ENCODE results near the gene HSP90AB1. TPM values are rescaled to one million over a fixed set of nuclear protein-coding genes. Genes with fewer than 3 reads are reported as not detected.
A peak's percentile ranks its signal among the peaks of the same experiment; 100 is the strongest.

Gene HSP90AB1
- total RNA-seq, 2 experiments from 2014 or later = 1,951 to 2,044 TPM

- Mint-ChIP-seq H3K36me3 (ENCODE audit: low read depth) (no peaks in the 10 kb centered on the region), H3K4me3 (no peak overlapping the region), H3K9me3 (no peaks in the 10 kb centered on the region), H3K27ac (no peak overlapping the region), H3K27me3 (ENCODE audit: low read depth) (peaks cover 60% of the 10 kb centered on the region), H3K4me1 (ENCODE audit: low read depth) (peaks cover 1% of the 10 kb centered on the region)
- intact Hi-C loops (cut with micrococcal nuclease) = no loop called here
- CTCF ChIA-PET = interaction anchor here (0.7 to 2.1 kb wide), 5 partner anchors 9 to 350 kb away, joined by 3 to 9 read pairs (median 3); partner anchors contain the start of gene AARS2
- DNase-seq = peak; percentile 18
Measured at GRCh38 chr6:44275749-44276648, 29.1 kb downstream of the HSP90AB1 start.

GRCh38 chr6:44276667-44277640 is 30.1 kb downstream of the HSP90AB1 start:
- H3K27me3 Mint-ChIP-seq (ENCODE audit: low read depth) = peaks cover 53% of the 10 kb centered on the region
- no peak for DNase-seq
- no peak overlapping the region for H3K27ac Mint-ChIP-seq
- CTCF ChIA-PET = interaction anchor here (3.3 kb wide), 1 partner anchor 9 kb away, joined by 20 read pairs; no protein-coding TSS in a partner anchor
- no peak overlapping the region for H3K4me3 Mint-ChIP-seq
- intact Hi-C loops (cut with micrococcal nuclease) = no loop called here
- no peaks in the 10 kb centered on the region for H3K36me3 Mint-ChIP-seq (ENCODE audit: low read depth)
- no peaks in the 10 kb centered on the region for H3K4me1 Mint-ChIP-seq (ENCODE audit: low read depth)
- H3K9me3 Mint-ChIP-seq = no peaks in the 10 kb centered on the region

GRCh38 chr6:44277763-44278162 is 30.9 kb downstream of the HSP90AB1 start:
- DNase-seq = no peak
- Mint-ChIP-seq H3K36me3 (ENCODE audit: low read depth) (no peaks in the 10 kb centered on the region), H3K9me3 (no peaks in the 10 kb centered on the region), H3K4me1 (ENCODE audit: low read depth) (no peaks in the 10 kb centered on the region), H3K27me3 (ENCODE audit: low read depth) (peaks cover 49% of the 10 kb centered on the region), H3K4me3 (no peak overlapping the region), H3K27ac (no peak overlapping the region)
- CTCF ChIA-PET = interaction anchor here (3.3 kb wide), 1 partner anchor 10 kb away, joined by 20 read pairs; no protein-coding TSS in a partner anchor
- intact Hi-C loops (cut with micrococcal nuclease) = no loop called here

GRCh38 chr6:44278315-44278714 is 31.4 kb downstream of the HSP90AB1 start:
- CTCF ChIA-PET = interaction anchor here (3.3 kb wide), 1 partner anchor 10 kb away, joined by 20 read pairs; no protein-coding TSS in a partner anchor
- Mint-ChIP-seq H3K4me1 (ENCODE audit: low read depth) (no peaks in the 10 kb centered on the region), H3K36me3 (ENCODE audit: low read depth) (no peaks in the 10 kb centered on the region), H3K27ac (no peak overlapping the region), H3K9me3 (no peaks in the 10 kb centered on the region), H3K4me3 (no peak overlapping the region), H3K27me3 (ENCODE audit: low read depth) (peaks cover 44% of the 10 kb centered on the region)
- intact Hi-C loops (cut with micrococcal nuclease) = no loop called here
- no peak for DNase-seq

- H3K27me3 Mint-ChIP-seq (ENCODE audit: low read depth) = peaks cover 46% of the 10 kb centered on the region
- no peaks in the 10 kb centered on the region for H3K36me3 Mint-ChIP-seq (ENCODE audit: low read depth)
- intact Hi-C loops (cut with micrococcal nuclease) = no loop called here
- H3K27ac Mint-ChIP-seq = no peak overlapping the region
- no peaks in the 10 kb centered on the region for H3K9me3 Mint-ChIP-seq
- no peak for DNase-seq
- no peaks in the 10 kb centered on the region for H3K4me1 Mint-ChIP-seq (ENCODE audit: low read depth)
- CTCF ChIA-PET = interaction anchor here (3.3 kb wide), 1 partner anchor 11 kb away, joined by 20 read pairs; no protein-coding TSS in a partner anchor
- H3K4me3 Mint-ChIP-seq = no peak overlapping the region
Measured at GRCh38 chr6:44278774-44279697, 32.1 kb downstream of the HSP90AB1 start.

DNA sequence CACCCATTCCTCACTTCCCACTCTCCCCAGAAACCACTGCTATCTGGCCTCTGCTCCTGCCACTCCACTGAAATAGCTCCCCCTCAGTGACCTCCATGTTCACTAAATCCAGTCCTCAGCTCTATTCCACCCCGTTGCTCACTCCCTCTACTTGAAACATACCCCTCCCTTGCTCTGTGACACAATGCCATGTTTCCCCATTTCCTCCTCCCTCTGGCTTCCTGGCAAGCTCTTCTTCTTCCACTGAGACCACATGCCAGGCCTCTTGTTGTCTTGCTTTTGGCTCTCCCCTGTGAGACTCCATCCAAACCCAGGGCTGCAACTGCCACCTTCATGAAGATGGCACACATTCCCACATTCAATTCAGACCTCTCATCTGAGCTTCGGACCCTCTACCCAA is 37.2 kb downstream of the HSP90AB1 start:
- no peak overlapping the region for H3K27ac Mint-ChIP-seq
- H3K36me3 Mint-ChIP-seq (ENCODE audit: low read depth) = no peaks in the 10 kb centered on the region
- no peaks in the 10 kb centered on the region for H3K9me3 Mint-ChIP-seq
- peaks cover 46% of the 10 kb centered on the region for H3K27me3 Mint-ChIP-seq (ENCODE audit: low read depth)
- no peak for DNase-seq
- no peak overlapping the region for H3K4me3 Mint-ChIP-seq
- intact Hi-C loops (cut with micrococcal nuclease) = no loop called here
- H3K4me1 Mint-ChIP-seq (ENCODE audit: low read depth) = no peaks in the 10 kb centered on the region
- CTCF ChIA-PET = interaction anchor here (0.6 to 2.0 kb wide), 4 partner anchors 12 to 96 kb away, joined by 3 to 5 read pairs (median 4); partner anchors contain the start of gene AARS2

DNA sequence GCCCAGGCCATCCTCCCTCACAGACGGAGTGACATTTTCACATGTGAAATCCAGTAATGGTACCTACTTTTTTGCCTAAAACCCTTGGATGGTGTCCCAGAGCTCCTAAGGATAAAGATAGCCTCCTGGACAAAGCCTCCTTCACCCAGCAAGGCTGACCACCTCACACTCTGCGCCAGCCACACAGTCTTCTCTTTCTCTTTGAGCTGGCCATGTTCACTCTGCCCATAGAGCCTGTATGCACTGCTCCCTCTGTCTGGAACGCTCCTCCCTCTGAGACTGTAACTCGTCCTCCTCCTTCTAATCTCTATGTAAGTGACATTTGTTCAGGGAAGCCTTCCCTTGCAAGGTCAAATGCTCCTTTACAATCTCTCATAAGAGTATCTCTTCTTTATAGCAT is 38.0 kb downstream of the HSP90AB1 start:
- no peaks in the 10 kb centered on the region for H3K36me3 Mint-ChIP-seq (ENCODE audit: low read depth)
- intact Hi-C loops (cut with micrococcal nuclease) = no loop called here
- DNase-seq = no peak
- H3K4me1 Mint-ChIP-seq (ENCODE audit: low read depth) = no peaks in the 10 kb centered on the region
- H3K4me3 Mint-ChIP-seq = no peak overlapping the region
- CTCF ChIA-PET = interaction anchor here (1.2 to 2.0 kb wide), 2 partner anchors 11 to 28 kb away, joined by 3 to 5 read pairs; partner anchors contain the start of gene AARS2
- no peaks in the 10 kb centered on the region for H3K9me3 Mint-ChIP-seq
- H3K27me3 Mint-ChIP-seq (ENCODE audit: low read depth) = peaks cover 48% of the 10 kb centered on the region
- H3K27ac Mint-ChIP-seq = no peak overlapping the region

DNA sequence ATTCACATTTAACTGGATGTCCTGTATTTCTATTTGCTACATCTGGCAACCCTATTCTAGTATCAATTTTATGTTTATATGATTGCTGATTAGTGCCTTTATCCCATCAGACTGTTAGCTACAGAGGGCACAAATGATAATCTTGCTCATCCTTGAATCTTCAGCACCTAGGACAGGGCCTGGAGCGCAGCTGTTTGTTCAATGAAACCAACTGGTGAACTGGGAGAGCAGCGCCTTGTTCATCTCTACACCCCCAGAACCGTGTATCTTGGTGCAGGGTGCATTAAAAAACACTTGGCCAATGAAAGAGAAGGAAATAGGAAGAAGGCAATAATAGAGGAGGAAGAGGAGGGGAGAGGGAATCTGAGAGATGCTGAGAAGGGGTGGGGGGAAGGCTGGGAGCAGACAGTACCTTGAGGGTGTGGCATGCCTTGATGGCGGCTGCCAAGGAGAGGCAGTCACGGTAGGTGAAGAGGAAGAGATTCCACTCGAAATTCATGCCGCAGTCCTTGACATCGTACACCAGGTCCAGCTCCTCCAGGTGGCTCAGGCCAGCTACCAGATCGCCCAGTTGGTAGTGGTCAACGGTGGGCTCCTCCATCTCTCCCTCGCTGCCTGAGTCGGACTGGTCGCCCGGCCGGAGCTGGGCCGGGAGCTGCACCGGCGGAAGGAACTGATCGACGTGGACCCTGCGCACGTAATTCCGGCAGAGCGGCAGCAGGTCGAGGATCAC is 38.8 kb downstream of the HSP90AB1 start:
- DNase-seq = no peak
- Mint-ChIP-seq H3K27ac (no peak overlapping the region), H3K4me3 (no peak overlapping the region), H3K4me1 (ENCODE audit: low read depth) (no peaks in the 10 kb centered on the region), H3K27me3 (ENCODE audit: low read depth) (peaks cover 44% of the 10 kb centered on the region), H3K9me3 (no peaks in the 10 kb centered on the region), H3K36me3 (ENCODE audit: low read depth) (no peaks in the 10 kb centered on the region)
- CTCF ChIA-PET = interaction anchor here (1.2 kb wide), 1 partner anchor 27 kb away, joined by 3 read pairs; the partner anchor contains the start of gene AARS2
- intact Hi-C loops (cut with micrococcal nuclease) = no loop called here

GRCh38 chr6:44286285-44286565 is 39.3 kb downstream of the HSP90AB1 start:
- H3K27ac Mint-ChIP-seq = no peak overlapping the region
- no peaks in the 10 kb centered on the region for H3K9me3 Mint-ChIP-seq
- DNase-seq = no peak
- CTCF ChIA-PET = no interaction called here
- no peaks in the 10 kb centered on the region for H3K4me1 Mint-ChIP-seq (ENCODE audit: low read depth)
- no peak overlapping the region for H3K4me3 Mint-ChIP-seq
- intact Hi-C loops (cut with micrococcal nuclease) = no loop called here
- peaks cover 49% of the 10 kb centered on the region for H3K27me3 Mint-ChIP-seq (ENCODE audit: low read depth)
- no peaks in the 10 kb centered on the region for H3K36me3 Mint-ChIP-seq (ENCODE audit: low read depth)

DNA sequence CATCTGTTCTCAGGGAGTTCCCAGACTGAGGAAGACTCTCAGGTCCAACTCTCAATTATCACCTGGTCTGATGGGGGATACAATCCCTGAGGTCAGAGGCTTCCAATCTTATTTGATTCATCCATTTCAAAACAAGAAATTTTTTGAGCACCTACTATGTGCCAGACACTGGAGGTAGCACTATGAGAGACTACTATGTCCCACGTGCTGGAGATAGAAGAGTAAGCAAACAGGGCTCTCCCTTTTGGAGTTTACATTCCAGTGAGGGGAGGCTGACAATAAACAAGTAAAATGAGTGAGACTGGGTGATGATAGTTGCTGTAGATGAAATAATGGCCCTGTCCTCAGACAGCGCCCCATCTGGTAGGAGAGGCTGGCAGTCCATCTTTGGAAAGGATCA is 39.8 kb downstream of the HSP90AB1 start:
- Mint-ChIP-seq H3K36me3 (ENCODE audit: low read depth) (no peaks in the 10 kb centered on the region), H3K27ac (no peak overlapping the region), H3K4me3 (no peak overlapping the region), H3K27me3 (ENCODE audit: low read depth) (peaks cover 51% of the 10 kb centered on the region), H3K4me1 (ENCODE audit: low read depth) (no peaks in the 10 kb centered on the region), H3K9me3 (no peaks in the 10 kb centered on the region)
- intact Hi-C loops (cut with micrococcal nuclease) = no loop called here
- no peak for DNase-seq
- CTCF ChIA-PET = interaction anchor here (2.4 kb wide), 1 partner anchor 18 kb away, joined by 12 read pairs; no protein-coding TSS in a partner anchor

- no peak for DNase-seq
- Mint-ChIP-seq H3K9me3 (no peaks in the 10 kb centered on the region), H3K4me1 (ENCODE audit: low read depth) (no peaks in the 10 kb centered on the region), H3K27ac (no peak overlapping the region), H3K27me3 (ENCODE audit: low read depth) (peaks cover 52% of the 10 kb centered on the region), H3K4me3 (no peak overlapping the region), H3K36me3 (ENCODE audit: low read depth) (no peaks in the 10 kb centered on the region)
- intact Hi-C loops (cut with micrococcal nuclease) = no loop called here
- CTCF ChIA-PET = no interaction called here
Measured at GRCh38 chr6:44289726-44290260, 42.9 kb downstream of the HSP90AB1 start.
